GM12875 (cell line): Measurements from ENCODE around the gene CBLB.

ENCODE experiments used
- H3K4me3 ChIP-seq: one replicate; pipeline ENCODE4 v1.5.1; 2011; ENCODE audit warnings: low read depth, low read length, control low read depth
- TF ChIP-seq, protein P1 (sequence below): IDR thresholded peaks from 2 replicates; pipeline ENCODE4 v1.5.1; 2011; ENCODE audit warnings: low read depth, mild to moderate bottlenecking, control low read depth, inconsistent platforms, low read length, moderate library complexity, borderline replicate concordance; ENCODE audit not compliant: insufficient read depth

The CBLB gene

DNA sequence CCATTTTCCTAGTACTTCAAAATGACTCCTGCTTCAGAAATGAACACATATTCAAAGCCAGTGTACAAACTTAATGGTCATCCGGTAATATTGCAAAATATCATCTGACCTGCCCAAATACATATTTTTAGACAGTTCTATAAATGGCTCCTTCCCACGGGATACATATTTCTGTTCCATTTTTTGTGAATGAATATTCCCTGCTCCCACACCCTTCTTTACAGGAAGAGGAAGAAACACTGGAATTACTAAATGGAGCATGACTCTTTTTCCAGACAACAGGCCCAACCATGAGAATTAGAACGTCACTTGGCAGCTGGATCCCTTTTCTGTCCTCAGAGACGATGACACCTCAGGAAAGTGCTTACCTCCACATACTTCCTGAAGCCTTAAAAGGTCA lies 38.0 kb upstream of the CBLB start:
- TF ChIP-seq, protein P1, sequence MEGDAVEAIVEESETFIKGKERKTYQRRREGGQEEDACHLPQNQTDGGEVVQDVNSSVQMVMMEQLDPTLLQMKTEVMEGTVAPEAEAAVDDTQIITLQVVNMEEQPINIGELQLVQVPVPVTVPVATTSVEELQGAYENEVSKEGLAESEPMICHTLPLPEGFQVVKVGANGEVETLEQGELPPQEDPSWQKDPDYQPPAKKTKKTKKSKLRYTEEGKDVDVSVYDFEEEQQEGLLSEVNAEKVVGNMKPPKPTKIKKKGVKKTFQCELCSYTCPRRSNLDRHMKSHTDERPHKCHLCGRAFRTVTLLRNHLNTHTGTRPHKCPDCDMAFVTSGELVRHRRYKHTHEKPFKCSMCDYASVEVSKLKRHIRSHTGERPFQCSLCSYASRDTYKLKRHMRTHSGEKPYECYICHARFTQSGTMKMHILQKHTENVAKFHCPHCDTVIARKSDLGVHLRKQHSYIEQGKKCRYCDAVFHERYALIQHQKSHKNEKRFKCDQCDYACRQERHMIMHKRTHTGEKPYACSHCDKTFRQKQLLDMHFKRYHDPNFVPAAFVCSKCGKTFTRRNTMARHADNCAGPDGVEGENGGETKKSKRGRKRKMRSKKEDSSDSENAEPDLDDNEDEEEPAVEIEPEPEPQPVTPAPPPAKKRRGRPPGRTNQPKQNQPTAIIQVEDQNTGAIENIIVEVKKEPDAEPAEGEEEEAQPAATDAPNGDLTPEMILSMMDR = no peak
- no peak overlapping the region for H3K4me3 ChIP-seq

DNA sequence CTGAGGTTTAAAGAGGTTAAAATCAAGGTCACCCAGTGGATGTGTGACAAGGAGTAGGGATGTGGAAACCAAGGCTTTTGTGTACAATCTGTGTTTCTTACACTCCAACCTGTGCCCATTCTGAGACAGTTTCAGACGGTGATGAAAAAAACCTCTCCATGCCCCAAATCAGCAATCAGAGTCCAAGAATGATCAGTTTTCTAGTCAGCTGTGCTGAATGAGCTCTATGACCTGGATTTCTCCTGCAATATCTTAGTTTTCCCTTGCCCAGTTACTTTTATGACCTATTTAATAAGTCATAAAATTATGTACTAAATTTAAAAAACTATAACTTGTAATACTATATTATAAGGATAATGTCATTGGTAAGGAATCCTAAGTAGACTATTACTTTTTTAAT lies 37.5 kb upstream of the CBLB start:
- H3K4me3 ChIP-seq = no peak overlapping the region
- TF ChIP-seq, protein P1 = no peak

DNA sequence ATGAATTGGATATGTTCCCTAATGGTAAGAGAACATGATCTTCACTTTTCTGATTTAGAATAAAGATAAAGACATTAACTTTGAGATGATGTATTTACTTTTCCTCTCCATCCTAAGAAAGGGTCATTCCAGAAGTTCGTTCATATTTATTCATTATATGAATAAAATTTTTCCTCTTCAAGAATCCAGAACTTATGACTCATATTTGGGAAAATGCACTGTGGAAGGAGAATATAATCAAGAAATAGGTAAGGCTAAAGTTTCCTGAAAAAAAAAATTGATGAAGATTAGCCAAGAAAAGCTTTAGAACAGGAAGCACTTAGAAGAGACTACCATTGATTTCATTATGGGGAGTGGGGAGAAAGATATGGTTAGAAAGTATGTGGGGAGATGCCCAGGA lies 36.5 kb upstream of the CBLB start:
- TF ChIP-seq, protein P1 = no peak
- H3K4me3 ChIP-seq = no peak overlapping the region

DNA sequence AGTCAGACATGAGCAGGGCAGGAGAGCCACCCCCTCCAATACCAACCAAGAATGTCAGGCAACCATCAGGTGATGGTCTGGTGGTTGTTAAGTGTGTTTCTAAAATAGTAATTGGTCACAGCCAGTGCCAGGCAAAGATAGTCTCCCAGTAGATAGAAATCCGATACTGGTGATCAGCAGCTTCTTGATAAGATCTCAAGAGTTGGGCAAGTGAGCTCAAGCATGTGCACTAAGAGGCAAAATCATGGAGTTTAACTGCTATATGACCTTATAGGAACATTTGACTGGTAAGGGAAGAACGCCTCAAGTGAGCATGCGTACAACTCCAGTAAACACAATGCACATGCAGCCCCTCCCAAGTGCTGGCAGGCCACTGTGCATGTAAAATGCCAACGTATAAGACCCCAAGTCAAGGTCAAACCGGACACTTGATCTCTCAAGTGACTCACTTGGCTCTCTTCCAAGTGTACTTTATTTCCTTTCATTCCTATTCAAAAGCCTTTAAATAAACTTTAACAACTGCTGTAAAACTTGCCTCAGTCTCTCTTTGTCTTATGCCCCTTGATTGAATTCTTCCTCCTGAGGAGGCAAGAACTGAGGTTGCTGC lies 36.0 kb upstream of the CBLB start:
- H3K4me3 ChIP-seq = no peak overlapping the region
- TF ChIP-seq, protein P1 = no peak

DNA sequence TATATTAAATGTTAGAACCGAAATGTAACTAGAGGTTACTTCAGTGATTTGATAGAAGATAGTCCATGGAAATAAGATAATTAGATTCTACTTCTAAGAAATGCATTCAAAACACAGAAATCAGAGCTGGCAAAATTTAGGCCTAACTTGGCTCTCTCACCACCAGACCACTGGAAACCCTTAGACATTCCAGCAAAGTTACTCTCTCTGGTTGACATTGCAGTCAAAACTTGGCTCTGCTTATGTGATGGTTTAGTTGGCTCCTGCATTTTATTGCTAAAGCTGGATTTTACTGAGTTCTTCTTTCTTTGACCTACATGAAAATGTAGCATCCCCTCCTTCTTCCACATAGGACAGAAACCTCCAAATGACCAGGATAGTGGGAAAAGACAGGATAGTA lies 35.4 kb upstream of the CBLB start:
- no peak overlapping the region for H3K4me3 ChIP-seq
- TF ChIP-seq, protein P1 = no peak

DNA sequence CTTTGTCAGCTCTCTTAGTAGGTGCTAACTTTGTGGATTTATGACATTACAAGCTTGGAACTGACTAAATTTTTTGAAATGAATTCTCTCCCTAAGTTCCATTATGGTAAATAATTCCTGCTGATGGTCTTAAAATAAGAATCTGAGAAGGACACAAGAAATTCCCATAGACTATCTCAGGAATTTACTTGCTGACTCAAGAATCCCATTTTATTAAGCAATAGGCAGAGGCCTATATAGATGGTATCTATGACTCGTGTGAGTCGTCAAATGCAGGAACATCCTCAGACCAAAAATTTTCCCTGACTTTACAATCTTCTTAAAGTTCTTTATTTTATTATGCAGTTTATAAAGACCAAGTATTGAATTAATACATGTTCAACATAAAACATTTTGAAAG lies 30.7 kb upstream of the CBLB start:
- no peak overlapping the region for H3K4me3 ChIP-seq
- TF ChIP-seq, protein P1 = no peak

DNA sequence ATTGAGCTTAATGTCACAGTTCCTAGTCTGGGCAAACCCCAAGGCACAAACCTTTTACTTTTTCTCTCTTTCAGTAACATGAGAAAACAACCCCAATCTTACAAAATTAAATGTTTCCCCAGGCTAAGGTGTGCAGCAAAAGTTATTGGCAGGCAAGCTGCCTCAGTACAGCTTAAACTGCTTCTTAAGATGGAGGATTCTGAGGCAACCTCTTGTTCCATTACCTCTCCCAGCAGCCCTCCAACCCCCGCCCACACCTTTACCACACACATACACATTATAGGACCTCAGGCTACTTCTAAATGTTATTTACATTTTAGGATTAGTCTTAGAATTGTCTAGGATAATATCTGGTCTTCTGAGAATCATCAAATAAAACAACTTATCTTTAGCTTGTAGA lies 22.3 kb upstream of the CBLB start:
- H3K4me3 ChIP-seq = no peak overlapping the region
- TF ChIP-seq, protein P1 = no peak
